ENCODE results near the gene ADIPOQ. TPM values are rescaled to one million over a fixed set of nuclear protein-coding genes. Genes with fewer than 3 reads are reported as not detected.
"Not testable (repeated sequence)": the region's sequence is repeated elsewhere in the genome, so short reads cannot be mapped to it uniquely, and the experiment has no call there.

The ADIPOQ gene
- total and polyA plus RNA-seq, 4 experiments from 2014 or later, result not detected

DNA sequence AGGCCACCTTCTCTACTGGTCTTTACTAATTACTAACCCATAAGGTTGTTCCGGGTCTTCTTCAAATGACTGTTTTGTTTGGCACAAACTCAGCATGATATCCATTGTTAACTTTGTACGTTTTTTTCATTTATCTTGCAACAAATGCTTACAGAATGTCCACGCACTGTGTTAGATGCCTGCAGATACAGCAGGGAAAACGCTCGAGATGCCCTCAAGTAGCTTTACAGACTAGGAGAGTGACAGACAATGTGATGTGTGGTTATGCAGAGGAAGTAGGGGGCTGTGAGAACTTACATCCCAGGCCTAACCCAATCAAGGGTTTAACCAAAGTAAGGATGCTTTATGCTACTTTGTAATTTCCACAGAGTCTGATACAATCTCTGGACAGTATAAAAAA lies 35.3 kb upstream of the ADIPOQ start:
- ChIA-PET CTCF (ENCODE audit: partially characterized antibody) (interaction anchor here (1.0 to 3.4 kb wide), 3 partner anchors 14 to 190 kb away, joined by 3 to 20 read pairs (median 14); no protein-coding TSS in a partner anchor), POLR2A (ENCODE audit: partially characterized antibody) (interaction anchor here (0.6 to 7.5 kb wide), 8 partner anchors 15 to 240 kb away, joined by 3 to 160 read pairs (median 6); partner anchors contain the start of genes EIF4A2 and TBCCD1)
- Mint-ChIP-seq H3K4me3 (peak overlapping the region; percentile 93 to 98 (median 96)), H3K27ac (peak overlapping the region; percentile 89 to 97 (median 95)), H3K4me1 (peaks cover 11 to 33% (median 17%) of the 10 kb centered on the region in 4 donors), H3K27me3 (no peaks in the 10 kb centered on the region), H3K9me3 (no peaks in the 10 kb centered on the region), H3K36me3 (peaks cover 4 to 14% of the 10 kb centered on the region in 2 donors)
- no peaks in the 10 kb centered on the region for H3K27me3 ChIP-seq (ENCODE audit: insufficient read depth, low read length)
- intact Hi-C loops (cut with micrococcal nuclease), result loop anchor here (5.0 kb wide), 1 partner anchor 35 kb away; no protein-coding TSS in a partner anchor
- no peak for DNase-seq
- no peaks in the 10 kb centered on the region for H3K9me3 ChIP-seq (ENCODE audit: control insufficient read depth in 1 of 2, low read length in 2 of 2)
- H3K4me1 ChIP-seq (ENCODE audit: insufficient read depth, low read length), result peaks cover 18% of the 10 kb centered on the region
- no peaks in the 10 kb centered on the region for H3K36me3 ChIP-seq (ENCODE audit: insufficient read depth, low read length)
- H3K4me3 ChIP-seq (ENCODE audit: low read length in 2 of 2), result peak overlapping the region in 1 of 2 donors; percentile 98
- peak overlapping the region; percentile 93 for H3K27ac ChIP-seq (ENCODE audit: low read depth, low read length)

DNA sequence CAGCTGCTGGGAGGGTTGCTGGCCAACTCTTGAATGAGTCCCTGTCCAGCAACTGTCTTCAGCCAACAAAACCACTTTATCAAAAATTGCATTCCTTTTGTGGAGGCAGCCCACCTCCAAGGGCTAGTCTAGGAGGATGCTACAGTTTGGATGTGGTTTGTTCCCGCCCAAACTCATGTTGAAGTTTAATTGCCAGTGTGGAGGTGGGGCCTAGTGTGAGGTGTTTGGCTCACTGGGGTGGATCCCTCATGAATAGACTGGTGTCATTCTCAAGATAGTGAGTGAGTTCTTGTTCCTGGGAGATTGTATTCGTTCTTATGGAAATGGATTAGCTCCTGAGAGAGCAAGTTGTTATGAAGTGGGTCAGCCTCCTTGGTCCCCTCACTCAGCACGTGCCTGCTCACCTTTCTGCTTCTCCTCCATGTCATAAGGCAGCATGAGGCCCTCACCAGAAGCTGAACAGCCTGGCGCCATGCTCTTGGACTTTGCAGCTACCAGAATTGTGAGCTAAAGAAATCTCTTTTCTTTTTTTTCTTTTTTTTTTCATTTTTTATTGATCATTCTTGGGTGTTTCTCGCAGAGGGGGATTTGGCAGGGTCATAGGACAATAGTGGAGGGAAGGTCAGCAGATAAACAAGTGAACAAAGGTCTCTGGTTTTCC lies 32.0 kb upstream of the ADIPOQ start:
- no peaks in the 10 kb centered on the region for H3K27me3 ChIP-seq (ENCODE audit: insufficient read depth, low read length)
- no peaks in the 10 kb centered on the region for H3K9me3 Mint-ChIP-seq
- H3K4me3 ChIP-seq (ENCODE audit: low read length in 2 of 2), result no peak overlapping the region
- POLR2A ChIA-PET (ENCODE audit: partially characterized antibody), result interaction anchor here (1.1 to 7.5 kb wide), 2 partner anchors 23 to 26 kb away, joined by 4 to 160 read pairs; partner anchors contain the start of gene EIF4A2
- no peaks in the 10 kb centered on the region for H3K36me3 ChIP-seq (ENCODE audit: insufficient read depth, low read length)
- H3K9me3 ChIP-seq (ENCODE audit: control insufficient read depth in 1 of 2, low read length in 2 of 2), result no peaks in the 10 kb centered on the region
- H3K4me1 Mint-ChIP-seq, result peaks cover 10 to 22% (median 11%) of the 10 kb centered on the region in 4 donors
- intact Hi-C loops (cut with micrococcal nuclease), result no loop called here
- H3K4me3 Mint-ChIP-seq, result no peak overlapping the region
- CTCF ChIA-PET (ENCODE audit: partially characterized antibody), result interaction anchor here (1.2 kb wide), 1 partner anchor 11 kb away, joined by 3 read pairs; no protein-coding TSS in a partner anchor
- no peak overlapping the region for H3K27ac ChIP-seq (ENCODE audit: low read depth, low read length)
- H3K4me1 ChIP-seq (ENCODE audit: insufficient read depth, low read length), result peaks cover 13% of the 10 kb centered on the region
- DNase-seq, result no peak
- peaks cover 0 to 4% of the 10 kb centered on the region in 2 donors for H3K36me3 Mint-ChIP-seq
- peaks cover 2% of the 10 kb centered on the region in 2 donors for H3K27me3 Mint-ChIP-seq
- H3K27ac Mint-ChIP-seq, result no peak overlapping the region

DNA sequence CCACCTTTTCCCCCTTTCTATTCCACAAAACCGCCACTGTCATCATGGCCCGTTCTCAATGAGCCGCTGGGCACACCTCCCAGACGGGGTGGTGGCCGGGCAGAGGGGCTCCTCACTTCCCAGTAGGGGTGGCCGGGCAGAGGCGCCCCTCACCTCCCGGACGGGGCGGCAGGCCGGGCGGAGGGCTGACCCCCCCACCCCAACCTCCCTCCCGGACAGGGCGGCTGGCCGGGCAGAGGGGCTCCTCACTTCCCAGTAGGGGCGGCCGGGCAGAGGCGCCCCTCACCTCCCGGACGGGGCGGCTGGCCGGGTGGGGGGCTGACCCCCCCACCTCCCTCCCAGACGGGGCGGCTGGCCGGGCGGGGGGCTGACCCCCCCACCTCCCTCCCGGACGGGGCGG lies 31.2 kb upstream of the ADIPOQ start:
- ChIA-PET CTCF (ENCODE audit: partially characterized antibody) (interaction anchor here (1.2 kb wide), 1 partner anchor 10 kb away, joined by 3 read pairs; no protein-coding TSS in a partner anchor), POLR2A (ENCODE audit: partially characterized antibody) (interaction anchor here (7.5 kb wide), 1 partner anchor 27 kb away, joined by 160 read pairs; the partner anchor contains the start of gene EIF4A2)
- H3K4me1 ChIP-seq (ENCODE audit: insufficient read depth, low read length); H3K9me3 Mint-ChIP-seq; H3K36me3 Mint-ChIP-seq; DNase-seq; H3K27me3 ChIP-seq (ENCODE audit: insufficient read depth, low read length); H3K27ac Mint-ChIP-seq; H3K9me3 ChIP-seq (ENCODE audit: control insufficient read depth in 1 of 2, low read length in 2 of 2); intact Hi-C loops (cut with micrococcal nuclease); H3K27me3 Mint-ChIP-seq; H3K4me3 ChIP-seq (ENCODE audit: low read length in 2 of 2); H3K36me3 ChIP-seq (ENCODE audit: insufficient read depth, low read length); H3K27ac ChIP-seq (ENCODE audit: low read depth, low read length); H3K4me3 Mint-ChIP-seq: not testable (repeated sequence)
- H3K4me1 Mint-ChIP-seq, result peaks cover 6 to 13% (median 9%) of the 10 kb centered on the region in 4 donors

DNA sequence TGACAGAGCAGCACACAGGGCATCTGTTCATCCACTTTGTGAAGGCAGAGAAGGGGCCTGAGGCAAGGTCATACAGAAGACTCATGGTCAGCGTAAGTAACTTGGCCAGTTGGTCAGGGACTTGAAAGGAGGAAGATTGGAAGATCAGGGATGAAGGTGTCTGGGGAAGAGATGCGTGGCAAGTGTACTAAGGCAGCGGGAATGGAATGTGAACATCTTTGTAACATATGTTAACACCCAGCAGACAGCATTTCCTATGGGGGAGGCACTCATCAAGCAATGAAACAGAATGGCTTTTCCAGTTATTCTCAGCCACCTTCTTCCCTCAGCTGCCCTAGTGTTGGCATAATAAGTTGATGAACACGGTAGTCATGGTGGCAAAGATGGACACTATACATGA lies 28.4 kb upstream of the ADIPOQ start:
- POLR2A ChIA-PET (ENCODE audit: partially characterized antibody), result no interaction called here

DNA sequence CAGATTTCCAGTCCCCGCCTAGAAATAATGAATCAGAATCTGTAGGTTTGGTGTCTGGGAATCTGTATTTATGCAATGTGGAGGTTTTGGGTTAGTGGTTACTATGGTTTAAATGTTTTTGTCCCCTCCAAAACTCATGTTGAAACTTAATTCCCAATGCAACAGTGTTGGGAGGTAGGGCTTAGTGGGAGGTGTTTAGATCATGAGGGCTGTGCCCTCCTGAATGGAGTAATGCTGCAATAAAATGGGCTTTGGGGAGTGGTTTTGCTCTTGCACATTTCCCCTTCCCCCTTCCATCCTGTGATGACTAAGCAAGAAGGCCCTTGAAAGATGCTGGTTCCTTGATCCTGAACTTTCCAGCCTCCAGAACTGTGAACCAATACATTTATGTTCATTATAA lies 27.1 kb upstream of the ADIPOQ start:
- POLR2A ChIA-PET (ENCODE audit: partially characterized antibody), result no interaction called here
- Mint-ChIP-seq H3K27me3 (peaks cover 2% of the 10 kb centered on the region in 2 donors), H3K36me3 (no peaks in the 10 kb centered on the region), H3K9me3 (no peaks in the 10 kb centered on the region), H3K4me3 (no peak overlapping the region), H3K4me1 (peaks cover 0 to 2% (median 0%) of the 10 kb centered on the region in 4 donors), H3K27ac (no peak overlapping the region)
- Histone ChIP-seq H3K27me3 (ENCODE audit: insufficient read depth, low read length) (no peaks in the 10 kb centered on the region), H3K27ac (ENCODE audit: low read depth, low read length) (no peak overlapping the region), H3K4me1 (ENCODE audit: insufficient read depth, low read length) (no peaks in the 10 kb centered on the region), H3K36me3 (ENCODE audit: insufficient read depth, low read length) (no peaks in the 10 kb centered on the region), H3K9me3 (ENCODE audit: control insufficient read depth in 1 of 2, low read length in 2 of 2) (no peaks in the 10 kb centered on the region), H3K4me3 (ENCODE audit: low read length in 2 of 2) (no peak overlapping the region)
- DNase-seq, result no peak
- CTCF ChIA-PET (ENCODE audit: partially characterized antibody), result no interaction called here
- intact Hi-C loops (cut with micrococcal nuclease), result no loop called here

More for the DNA sequence above, 28.4 kb upstream of the ADIPOQ start:
- H3K4me1 Mint-ChIP-seq, result no peaks in the 10 kb centered on the region
- H3K36me3 Mint-ChIP-seq, result no peaks in the 10 kb centered on the region
- H3K9me3 Mint-ChIP-seq, result no peaks in the 10 kb centered on the region
- Histone ChIP-seq H3K4me3 (ENCODE audit: low read length in 2 of 2) (no peak overlapping the region), H3K9me3 (ENCODE audit: control insufficient read depth in 1 of 2, low read length in 2 of 2) (no peaks in the 10 kb centered on the region), H3K27me3 (ENCODE audit: insufficient read depth, low read length) (no peaks in the 10 kb centered on the region), H3K27ac (ENCODE audit: low read depth, low read length) (no peak overlapping the region), H3K4me1 (ENCODE audit: insufficient read depth, low read length) (no peaks in the 10 kb centered on the region), H3K36me3 (ENCODE audit: insufficient read depth, low read length) (no peaks in the 10 kb centered on the region)
- intact Hi-C loops (cut with micrococcal nuclease), result no loop called here
- CTCF ChIA-PET (ENCODE audit: partially characterized antibody), result interaction anchor here (0.8 to 1.0 kb wide), 2 partner anchors 11 to 199 kb away, joined by 3 read pairs; no protein-coding TSS in a partner anchor
- H3K4me3 Mint-ChIP-seq, result no peak overlapping the region
- H3K27me3 Mint-ChIP-seq, result peaks cover 2% of the 10 kb centered on the region in 2 donors
- no peak overlapping the region for H3K27ac Mint-ChIP-seq
- no peak for DNase-seq

DNA sequence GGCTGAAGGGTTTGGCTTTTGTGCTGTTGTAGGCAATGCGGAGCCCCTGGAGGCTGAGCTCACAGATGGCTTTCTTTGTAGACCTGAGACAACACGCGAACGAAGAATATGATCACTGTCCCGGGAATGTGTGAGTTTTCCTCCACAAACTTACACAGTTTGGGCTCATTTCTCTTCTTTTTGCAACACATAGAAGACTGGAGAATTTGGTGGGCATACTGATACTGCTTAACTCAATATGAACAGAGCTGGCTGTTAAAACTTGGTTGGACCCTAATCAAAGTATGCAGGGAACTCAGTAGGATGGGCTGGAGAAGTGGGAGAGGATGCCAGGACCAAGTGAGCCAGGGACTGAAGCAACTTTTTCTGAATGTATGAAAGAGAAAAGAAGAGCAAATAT lies 24.0 kb upstream of the ADIPOQ start:
- DNase-seq, result no peak
- H3K27ac Mint-ChIP-seq, result no peak overlapping the region
- CTCF ChIA-PET (ENCODE audit: partially characterized antibody), result interaction anchor here (1.4 to 9.8 kb wide), 3 partner anchors 46 to 836 kb away, joined by 7 to 278 read pairs (median 11); partner anchors contain the start of gene AHSG
- H3K36me3 Mint-ChIP-seq, result no peaks in the 10 kb centered on the region
- no peak overlapping the region for H3K4me3 Mint-ChIP-seq
- intact Hi-C loops (cut with micrococcal nuclease), result no loop called here
- no peaks in the 10 kb centered on the region for H3K9me3 Mint-ChIP-seq
- no peaks in the 10 kb centered on the region for H3K9me3 ChIP-seq (ENCODE audit: control insufficient read depth in 1 of 2, low read length in 2 of 2)
- H3K4me3 ChIP-seq (ENCODE audit: low read length in 2 of 2), result no peak overlapping the region
- POLR2A ChIA-PET (ENCODE audit: partially characterized antibody), result interaction anchor here (2.3 kb wide), 1 partner anchor 35 kb away, joined by 10 read pairs; the partner anchor contains the start of gene EIF4A2
- no peaks in the 10 kb centered on the region for H3K27me3 ChIP-seq (ENCODE audit: insufficient read depth, low read length)
- H3K27ac ChIP-seq (ENCODE audit: low read depth, low read length), result no peak overlapping the region
- H3K36me3 ChIP-seq (ENCODE audit: insufficient read depth, low read length), result no peaks in the 10 kb centered on the region
- peaks cover 0 to 2% of the 10 kb centered on the region in 2 donors for H3K27me3 Mint-ChIP-seq
- peaks cover 0 to 2% (median 0%) of the 10 kb centered on the region in 4 donors for H3K4me1 Mint-ChIP-seq
- no peaks in the 10 kb centered on the region for H3K4me1 ChIP-seq (ENCODE audit: insufficient read depth, low read length)

DNA sequence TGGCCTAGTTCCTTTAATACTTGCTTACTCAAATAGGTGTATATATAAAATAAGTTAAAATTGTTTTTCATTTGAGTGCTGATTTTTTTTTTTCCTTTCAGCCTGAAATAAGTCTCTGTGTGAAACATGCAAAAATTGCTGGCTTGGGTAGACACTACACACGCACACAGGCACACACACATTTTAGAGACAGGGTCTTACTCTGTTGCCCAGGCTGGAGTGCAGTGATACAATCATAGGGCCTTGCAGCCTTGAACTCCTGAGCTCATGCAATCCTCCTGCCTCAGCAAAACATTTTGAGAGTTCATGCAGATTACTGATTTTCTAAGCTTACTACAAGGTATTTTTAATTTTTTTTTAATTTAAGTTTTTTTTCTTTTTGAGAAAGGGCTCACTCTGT lies 23.6 kb upstream of the ADIPOQ start:
- Mint-ChIP-seq H3K4me1 (peaks cover 0 to 2% (median 0%) of the 10 kb centered on the region in 4 donors), H3K27me3 (peaks cover 0 to 1% of the 10 kb centered on the region in 2 donors), H3K4me3 (no peak overlapping the region), H3K9me3 (no peaks in the 10 kb centered on the region), H3K27ac (no peak overlapping the region), H3K36me3 (no peaks in the 10 kb centered on the region)
- Histone ChIP-seq H3K27ac (ENCODE audit: low read depth, low read length) (no peak overlapping the region), H3K36me3 (ENCODE audit: insufficient read depth, low read length) (no peaks in the 10 kb centered on the region), H3K27me3 (ENCODE audit: insufficient read depth, low read length) (no peaks in the 10 kb centered on the region), H3K9me3 (ENCODE audit: control insufficient read depth in 1 of 2, low read length in 2 of 2) (no peaks in the 10 kb centered on the region), H3K4me1 (ENCODE audit: insufficient read depth, low read length) (no peaks in the 10 kb centered on the region), H3K4me3 (ENCODE audit: low read length in 2 of 2) (no peak overlapping the region)
- POLR2A ChIA-PET (ENCODE audit: partially characterized antibody), result interaction anchor here (1.0 to 2.3 kb wide), 2 partner anchors 35 to 202 kb away, joined by 3 to 10 read pairs; partner anchors contain the start of gene EIF4A2
- no peak for DNase-seq
- intact Hi-C loops (cut with micrococcal nuclease), result no loop called here
- CTCF ChIA-PET (ENCODE audit: partially characterized antibody), result interaction anchor here (1.1 to 9.8 kb wide), 4 partner anchors 38 to 836 kb away, joined by 3 to 278 read pairs (median 9); partner anchors contain the start of gene AHSG
